ENCODE measurements around the gene MRTFA. TPM values are rescaled to one million over a fixed set of nuclear protein-coding genes. Genes with fewer than 3 reads are reported as not detected.
"Not testable (repeated sequence)": the region's sequence is repeated elsewhere in the genome, so short reads cannot be mapped to it uniquely, and the experiment has no call there.

The MRTFA gene
- total and polyA plus RNA-seq, 8 donors, result 13.6 to 35.3 (median 24.1) TPM

GRCh38 chr22:40531951-40532900 is 104.3 kb downstream of the MRTFA start:
- Histone ChIP-seq H3K4me1 (peaks cover 17 to 34% (median 20%) of the 10 kb centered on the region in 3 donors), H3K4me3 (no peak overlapping the region), H3K9me3 (no peaks in the 10 kb centered on the region), H3K36me3 (no peaks in the 10 kb centered on the region), H3K27ac (no peak overlapping the region), H3K27me3 (no peaks in the 10 kb centered on the region)
- FAIRE-seq, result no peak
- no peak for DNase-seq
- 58 to 67% methylated on average over 3 of the region's 3 CpGs for WGBS, 2 donors
- intact Hi-C loops (cut with DNase I), result no loop called here
- TF ChIP-seq, protein P1, sequence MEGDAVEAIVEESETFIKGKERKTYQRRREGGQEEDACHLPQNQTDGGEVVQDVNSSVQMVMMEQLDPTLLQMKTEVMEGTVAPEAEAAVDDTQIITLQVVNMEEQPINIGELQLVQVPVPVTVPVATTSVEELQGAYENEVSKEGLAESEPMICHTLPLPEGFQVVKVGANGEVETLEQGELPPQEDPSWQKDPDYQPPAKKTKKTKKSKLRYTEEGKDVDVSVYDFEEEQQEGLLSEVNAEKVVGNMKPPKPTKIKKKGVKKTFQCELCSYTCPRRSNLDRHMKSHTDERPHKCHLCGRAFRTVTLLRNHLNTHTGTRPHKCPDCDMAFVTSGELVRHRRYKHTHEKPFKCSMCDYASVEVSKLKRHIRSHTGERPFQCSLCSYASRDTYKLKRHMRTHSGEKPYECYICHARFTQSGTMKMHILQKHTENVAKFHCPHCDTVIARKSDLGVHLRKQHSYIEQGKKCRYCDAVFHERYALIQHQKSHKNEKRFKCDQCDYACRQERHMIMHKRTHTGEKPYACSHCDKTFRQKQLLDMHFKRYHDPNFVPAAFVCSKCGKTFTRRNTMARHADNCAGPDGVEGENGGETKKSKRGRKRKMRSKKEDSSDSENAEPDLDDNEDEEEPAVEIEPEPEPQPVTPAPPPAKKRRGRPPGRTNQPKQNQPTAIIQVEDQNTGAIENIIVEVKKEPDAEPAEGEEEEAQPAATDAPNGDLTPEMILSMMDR (IDR thresholded peaks at IDR 0.05), result no peak
- no peak for ATAC-seq

- intact Hi-C loops (cut with DNase I); H3K27ac ChIP-seq; H3K27me3 ChIP-seq; DNase-seq; H3K36me3 ChIP-seq; ATAC-seq; FAIRE-seq; H3K4me3 ChIP-seq; H3K9me3 ChIP-seq: not testable (repeated sequence)
- 97 to 99% methylated on average over 6 of the region's 6 CpGs for WGBS, 2 donors
- peaks cover 17 to 34% (median 20%) of the 10 kb centered on the region in 3 donors for H3K4me1 ChIP-seq
Observed at GRCh38 chr22:40530391-40530790, 106.1 kb downstream of the MRTFA start.

DNA sequence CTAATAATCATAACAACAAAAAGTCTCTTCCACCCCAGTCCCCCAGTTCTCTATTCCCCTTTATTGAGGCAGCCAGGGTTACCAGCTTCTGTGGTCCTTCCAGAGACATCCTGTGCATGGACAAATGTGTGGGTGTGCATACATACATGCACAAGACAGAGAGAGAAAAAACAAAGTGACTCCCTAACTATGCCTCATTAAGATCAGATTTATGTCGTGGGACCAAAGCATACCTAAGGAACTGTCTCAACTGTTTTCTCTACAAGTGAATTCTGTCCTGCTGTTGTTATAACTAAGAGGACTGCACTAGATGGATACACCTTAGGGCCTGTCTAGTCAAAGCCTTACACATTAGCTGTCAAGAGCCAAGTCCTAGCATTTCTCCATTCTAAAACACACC is 106.7 kb downstream of the MRTFA start:
- Histone ChIP-seq H3K4me1 (peaks cover 16 to 34% (median 19%) of the 10 kb centered on the region in 3 donors), H3K27me3 (no peaks in the 10 kb centered on the region), H3K9me3 (no peaks in the 10 kb centered on the region), H3K36me3 (no peaks in the 10 kb centered on the region), H3K4me3 (no peak overlapping the region), H3K27ac (no peak overlapping the region)
- FAIRE-seq, result no peak
- DNase-seq, result no peak
- ATAC-seq, result no peak
- intact Hi-C loops (cut with DNase I), result loop anchor here (5.0 to 10.0 kb wide), 3 partner anchors 105 to 117 kb away; partner anchors contain the start of gene MRTFA (in 1 of the 3)
- WGBS, 2 donors, result 70 to 91% methylated on average over 1 of the region's 1 CpG
- TF ChIP-seq, protein P1 (IDR thresholded peaks at IDR 0.05), result no peak

DNA sequence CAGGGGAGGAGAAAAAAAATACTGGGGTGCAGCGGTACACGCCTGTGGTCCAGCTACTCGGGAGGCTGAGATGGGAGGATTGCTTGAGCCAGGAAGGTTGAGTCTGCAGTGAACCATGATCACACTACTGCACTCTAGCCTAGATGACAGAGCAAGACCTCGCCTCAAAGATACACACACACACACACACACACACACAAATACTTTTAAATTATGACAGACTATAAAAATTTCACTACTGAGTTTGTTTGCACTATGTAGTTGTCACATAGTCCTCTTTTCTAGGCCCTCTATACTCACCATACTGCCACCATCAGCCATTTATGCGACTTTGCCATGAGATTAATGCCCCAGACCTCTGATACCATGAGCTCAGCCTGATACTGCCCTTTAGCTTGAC is 109.6 kb downstream of the MRTFA start:
- WGBS, 2 donors, result 91 to 98% methylated on average over 5 of the region's 5 CpGs
- no peak for FAIRE-seq
- no peak for ATAC-seq

GRCh38 chr22:40525250-40525884 is 111.2 kb downstream of the MRTFA start:
- H3K9me3 ChIP-seq, result no peaks in the 10 kb centered on the region

More for the DNA sequence above, 109.6 kb downstream of the MRTFA start:
- peaks cover 7 to 16% (median 9%) of the 10 kb centered on the region in 3 donors for H3K4me1 ChIP-seq
- no peak for DNase-seq
- TF ChIP-seq, protein P1 (IDR thresholded peaks at IDR 0.05), result no peak
- intact Hi-C loops (cut with DNase I), result loop anchor here (5.0 to 10.0 kb wide), 3 partner anchors 108 to 120 kb away; partner anchors contain the start of gene MRTFA (in 1 of the 3)
- H3K9me3 ChIP-seq, result no peaks in the 10 kb centered on the region
- H3K4me3 ChIP-seq, result no peak overlapping the region
- H3K36me3 ChIP-seq, result no peaks in the 10 kb centered on the region
- no peak overlapping the region for H3K27ac ChIP-seq
- no peaks in the 10 kb centered on the region for H3K27me3 ChIP-seq

More at GRCh38 chr22:40525250-40525884, 111.2 kb downstream of the MRTFA start:
- FAIRE-seq (no peak), DNase-seq (peak in 5 of 6 donors; percentile 20 to 69 (median 39)), ATAC-seq (peak; percentile 62 to 76 (median 74))
- H3K27ac ChIP-seq, result no peak overlapping the region
- intact Hi-C loops (cut with DNase I), result loop anchor here (5.0 to 10.0 kb wide), 3 partner anchors 109 to 122 kb away; partner anchors contain the start of gene MRTFA (in 1 of the 3)
- H3K4me3 ChIP-seq, result no peak overlapping the region
- no peaks in the 10 kb centered on the region for H3K27me3 ChIP-seq
- 40 to 46% methylated on average over 6 of the region's 6 CpGs for WGBS, 2 donors
- peaks cover 5 to 14% (median 6%) of the 10 kb centered on the region in 3 donors for H3K4me1 ChIP-seq
- H3K36me3 ChIP-seq, result no peaks in the 10 kb centered on the region
- TF ChIP-seq, protein P1 (IDR thresholded peaks at IDR 0.05), result peak; percentile 40 to 61 (median 51)
